HG02571 (cell line): ENCODE data around the gene PRDX1.
"Not testable (repeated sequence)": the region's sequence is repeated elsewhere in the genome, so short reads cannot be mapped to it uniquely, and the experiment has no call there.

Source experiments
- ATAC-seq: cut with Tn5 transposase; IDR thresholded peaks from one replicate; pipeline ENCODE4 v1.9.1; 2021; ENCODE audit warnings: mild to moderate bottlenecking, moderate library complexity; ENCODE audit not compliant: unreplicated experiment

Gene PRDX1

GRCh38 chr1:45536886-45537285 lies 15.2 kb upstream of the PRDX1 start:
- no peak for ATAC-seq

GRCh38 chr1:45535988-45536766 lies 14.5 kb upstream of the PRDX1 start:
- ATAC-seq, result no peak

- no peak for ATAC-seq
These were observed 10.2 kb upstream of the PRDX1 start for GRCh38 chr1:45531873-45532272.

DNA sequence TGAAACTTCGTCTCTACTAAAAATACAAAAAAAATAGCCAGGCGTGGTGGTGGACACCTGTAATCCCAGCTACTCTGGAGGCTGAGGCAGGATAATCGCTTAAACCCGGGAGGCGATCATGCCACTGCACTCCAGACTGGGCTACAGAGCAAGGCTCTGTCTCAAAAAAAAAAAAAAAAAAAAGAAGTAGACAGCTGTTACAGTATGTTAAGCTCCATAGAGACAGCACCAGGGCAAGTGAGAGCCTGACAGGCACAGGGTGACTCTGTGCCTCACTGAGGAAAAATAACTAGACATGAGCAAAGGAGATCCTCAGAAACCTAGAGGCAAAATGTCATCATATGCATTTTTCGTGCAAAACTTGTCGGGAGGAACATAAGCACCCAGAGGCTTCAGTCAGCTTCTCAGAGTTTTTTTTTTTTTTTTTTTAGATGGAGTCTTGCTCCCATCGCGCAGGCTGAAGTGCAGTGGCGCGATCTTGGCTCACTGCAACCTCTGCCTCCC lies 9.0 kb upstream of the PRDX1 start:
- ATAC-seq, result no peak

DNA sequence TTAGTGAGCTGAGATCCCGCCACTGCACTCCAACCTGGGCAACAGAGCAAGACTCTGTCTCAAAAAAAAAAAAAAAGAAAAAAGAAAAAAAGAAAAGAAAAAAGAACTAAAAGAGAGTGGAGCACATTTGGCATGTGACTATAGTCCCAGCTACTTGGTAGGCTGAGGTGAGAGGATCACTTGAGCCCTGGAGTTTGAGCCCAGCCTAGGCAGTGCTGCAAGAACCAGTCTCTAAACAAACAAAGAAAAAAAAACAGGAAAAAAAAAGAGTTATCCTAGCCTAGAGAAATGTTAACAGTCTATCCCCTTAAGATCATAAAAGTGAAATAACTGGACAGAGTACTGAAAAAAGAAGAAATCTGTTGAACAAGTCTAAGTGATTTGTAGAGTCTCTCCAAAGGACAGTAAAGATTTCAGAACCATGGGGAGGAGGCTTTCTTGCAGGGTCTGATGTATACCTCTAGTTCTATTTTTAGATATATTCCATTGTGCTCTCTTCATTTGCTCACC lies 4.5 kb upstream of the PRDX1 start:
- ATAC-seq, result no peak

- not testable (repeated sequence) for ATAC-seq
These were observed 2.3 kb upstream of the PRDX1 start for GRCh38 chr1:45523975-45524374.

DNA sequence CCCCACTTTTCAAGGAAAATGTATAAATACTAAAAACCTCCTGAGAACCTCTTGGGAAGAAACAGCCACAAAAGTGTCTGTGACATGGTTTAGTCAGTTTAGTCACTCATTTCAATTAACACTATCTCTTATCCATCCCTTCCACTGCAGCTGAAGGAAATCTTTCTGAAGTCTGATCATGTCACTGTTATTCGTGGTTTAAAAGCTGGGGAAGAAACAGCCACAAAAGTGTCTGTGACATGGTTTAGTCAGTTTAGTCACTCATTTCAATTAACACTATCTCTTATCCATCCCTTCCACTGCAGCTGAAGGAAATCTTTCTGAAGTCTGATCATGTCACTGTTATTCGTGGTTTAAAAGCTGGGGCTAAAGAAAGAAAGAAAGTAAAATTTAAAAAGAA lies 1.8 kb upstream of the PRDX1 start:
- ATAC-seq, result not testable (repeated sequence)

DNA sequence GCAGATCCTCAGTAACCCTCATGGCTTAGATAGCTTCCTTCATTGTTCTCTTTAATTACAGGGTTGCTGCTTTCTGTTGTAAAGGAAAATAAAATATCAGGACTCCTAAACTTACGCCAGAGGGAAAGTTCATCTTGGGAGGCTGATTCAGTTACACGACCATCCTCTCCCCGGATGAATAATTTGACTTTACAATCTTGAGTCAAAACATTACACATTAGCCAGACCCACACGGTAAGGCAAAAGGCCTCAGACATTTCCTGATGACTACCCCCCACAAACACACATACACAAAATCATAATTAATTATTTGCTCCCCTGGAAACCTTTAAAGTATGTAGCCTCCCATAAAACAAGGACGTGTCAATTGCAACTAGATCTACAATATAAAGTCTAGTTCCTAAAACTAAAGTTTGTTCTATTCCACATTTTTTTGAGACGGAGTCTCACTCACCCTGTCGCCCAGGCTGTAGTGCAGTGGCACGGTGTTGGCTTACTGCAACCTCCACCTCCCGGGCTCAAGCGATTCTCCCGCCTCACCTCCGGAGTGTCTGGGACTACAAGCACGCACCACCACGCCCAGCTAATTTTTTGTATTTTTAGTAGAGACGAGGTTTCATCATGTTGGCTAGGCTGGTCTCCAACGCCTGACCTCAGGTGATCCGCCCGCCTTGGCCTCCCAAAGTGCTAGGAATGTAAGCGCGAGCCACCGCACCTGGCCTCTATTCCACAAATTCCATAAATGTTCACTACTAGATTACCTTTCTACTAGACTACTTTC lies 830 bp upstream of the PRDX1 start:
- no peak for ATAC-seq

GRCh38 chr1:45519774-45520173 lies 1.9 kb downstream of the PRDX1 start:
- ATAC-seq, result not testable (repeated sequence)

DNA sequence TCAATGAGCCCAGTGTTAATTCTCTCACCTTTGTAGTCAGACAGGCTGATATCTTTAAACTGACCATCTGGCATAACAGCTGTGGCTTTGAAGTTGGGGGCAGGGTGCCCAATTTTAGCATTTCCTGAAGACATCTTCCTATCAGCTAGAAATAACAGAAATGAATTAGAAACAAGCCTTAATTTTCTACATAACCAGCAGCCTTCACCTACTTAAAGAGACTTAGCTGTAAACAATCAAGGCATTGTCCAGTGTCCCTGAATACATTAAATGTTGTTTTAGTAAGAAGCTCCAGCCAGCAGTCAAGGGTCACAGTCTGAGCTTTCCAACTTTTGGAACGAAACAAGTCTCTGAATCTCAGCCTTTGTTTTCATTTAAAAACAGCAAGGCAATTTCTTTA lies 2.8 kb downstream of the PRDX1 start:
- no peak for ATAC-seq

DNA sequence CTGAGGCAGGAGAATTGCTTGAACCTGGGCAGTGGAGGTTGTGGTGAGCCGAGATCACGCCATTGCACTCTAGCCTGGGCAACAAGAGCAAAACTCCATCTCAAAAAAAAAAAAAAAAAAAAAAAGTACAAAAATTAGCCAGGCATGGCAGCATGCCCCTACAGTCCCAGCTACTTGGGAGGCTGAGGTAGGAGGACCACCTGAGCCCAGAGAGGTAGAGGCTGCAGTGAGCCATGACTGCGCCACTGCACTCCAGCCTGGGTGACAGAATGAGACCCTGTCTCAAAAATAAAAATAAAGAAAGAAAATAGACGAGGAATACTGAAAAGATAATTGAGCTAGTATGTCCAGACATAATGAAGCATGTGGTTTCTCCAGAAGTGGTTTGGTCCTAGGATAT lies 3.3 kb downstream of the PRDX1 start:
- not testable (repeated sequence) for ATAC-seq

DNA sequence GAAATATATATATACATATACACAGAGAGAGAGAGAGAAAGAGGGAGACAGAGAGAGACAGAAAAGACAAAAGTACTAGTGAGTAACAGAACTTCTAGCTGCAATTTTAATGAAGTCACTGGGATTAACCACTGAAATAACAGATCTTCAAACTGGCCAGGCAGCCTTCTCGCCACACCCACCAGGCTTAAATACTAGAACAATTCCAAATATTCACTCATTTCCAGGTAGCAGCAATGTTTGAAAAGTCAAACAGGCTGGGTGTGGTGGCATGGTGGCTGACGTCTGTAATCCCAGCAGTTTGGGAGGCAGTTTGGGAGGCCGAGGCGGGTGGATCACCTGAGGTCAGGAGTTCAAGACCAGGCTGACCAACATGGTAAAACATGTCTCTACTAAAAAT lies 5.2 kb downstream of the PRDX1 start:
- no peak for ATAC-seq

DNA sequence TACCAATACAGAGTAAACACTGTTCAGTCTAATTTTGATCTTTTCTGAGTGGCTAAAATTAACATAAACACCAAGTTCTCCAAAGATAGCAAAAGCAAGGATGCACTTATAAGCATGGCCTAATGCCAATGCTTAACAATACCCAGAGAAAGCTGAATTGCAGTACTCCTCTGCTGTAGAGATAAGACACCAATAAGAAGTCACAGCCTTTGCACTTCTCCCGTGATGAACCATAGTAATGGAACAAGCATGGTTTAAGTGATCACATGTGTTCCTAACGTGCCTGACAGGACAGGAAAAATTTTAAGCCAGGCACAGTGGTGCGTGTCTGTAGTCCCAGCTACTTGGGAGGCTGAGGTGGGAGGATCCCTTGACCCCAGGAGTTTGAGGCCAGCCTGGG lies 5.6 kb downstream of the PRDX1 start:
- no peak for ATAC-seq

- ATAC-seq, result not testable (repeated sequence)
These were observed 8.0 kb downstream of the PRDX1 start for GRCh38 chr1:45513532-45514260.

GRCh38 chr1:45512641-45513054 lies 9.0 kb downstream of the PRDX1 start:
- no peak for ATAC-seq

DNA sequence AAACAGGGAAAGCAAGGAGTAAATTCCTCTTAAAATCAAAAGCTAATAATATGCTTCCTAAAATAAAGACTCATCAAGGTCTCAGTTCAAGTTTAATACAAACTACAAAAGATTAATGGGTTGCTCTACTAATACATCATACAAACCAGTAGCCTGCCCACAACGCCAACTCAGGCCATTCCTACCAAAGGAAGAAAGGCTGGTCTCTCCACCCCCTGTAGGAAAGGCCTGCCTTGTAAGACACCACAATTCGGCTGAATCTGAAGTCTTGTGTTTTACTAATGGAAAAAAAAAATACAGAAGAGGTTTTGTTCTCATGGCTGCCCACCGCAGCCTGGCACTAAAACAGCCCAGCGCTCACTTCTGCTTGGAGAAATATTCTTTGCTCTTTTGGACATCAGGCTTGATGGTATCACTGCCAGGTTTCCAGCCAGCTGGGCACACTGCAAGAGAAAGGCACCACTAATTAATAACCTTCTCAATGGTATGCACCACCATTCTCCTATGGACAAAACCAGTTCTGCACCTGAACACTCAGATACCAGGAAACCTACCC lies 10.6 kb downstream of the PRDX1 start:
- ATAC-seq, result no peak

GRCh38 chr1:45510036-45510971 lies 11.4 kb downstream of the PRDX1 start:
- ATAC-seq, result no peak

- no peak for ATAC-seq
These were observed 13.2 kb downstream of the PRDX1 start for GRCh38 chr1:45508295-45509151.

DNA sequence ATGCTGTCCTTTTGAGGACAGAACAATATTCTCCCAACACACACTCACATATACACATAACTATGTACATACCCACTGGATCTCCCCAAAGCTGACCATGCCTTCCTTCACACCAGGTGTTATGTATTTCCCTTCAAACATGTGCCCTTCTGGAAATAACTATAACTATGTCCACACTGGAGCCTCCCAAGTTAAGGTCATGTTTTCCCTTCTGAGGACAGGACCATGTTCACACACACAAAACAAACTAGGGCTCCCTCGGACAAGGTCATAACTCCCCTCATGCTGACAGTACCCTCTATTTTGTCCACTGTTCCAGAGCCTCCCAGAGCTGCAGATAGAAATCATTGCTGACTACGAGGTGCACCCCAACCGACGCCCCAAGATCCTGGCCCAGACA lies 13.8 kb downstream of the PRDX1 start:
- ATAC-seq, result no peak
